A673 (cell line): ENCODE measurements around the gene KCNIP3.

ENCODE experiments used
- EZH2 ChIP-seq: fragments of 200-600 bp; sonication (generic); IDR thresholded peaks from 2 replicates; pipeline ENCODE4 v1.6.1; 2017; ENCODE audit warnings: borderline replicate concordance, low read depth, mild to moderate bottlenecking, mixed read lengths, antibody characterized with exemption, low read length; ENCODE audit not compliant: poor library complexity, severe bottlenecking
- TF ChIP-seq, protein P1 (sequence below): fragments of 300-800, 200-600 bp; sonication (generic); conservative IDR thresholded peaks from 2 replicates; pipeline ENCODE4 v1.5.1; 2017; ENCODE audit warnings: low read depth, mild to moderate bottlenecking, antibody characterized with exemption, low read length, moderate library complexity, mixed read lengths

DNA sequence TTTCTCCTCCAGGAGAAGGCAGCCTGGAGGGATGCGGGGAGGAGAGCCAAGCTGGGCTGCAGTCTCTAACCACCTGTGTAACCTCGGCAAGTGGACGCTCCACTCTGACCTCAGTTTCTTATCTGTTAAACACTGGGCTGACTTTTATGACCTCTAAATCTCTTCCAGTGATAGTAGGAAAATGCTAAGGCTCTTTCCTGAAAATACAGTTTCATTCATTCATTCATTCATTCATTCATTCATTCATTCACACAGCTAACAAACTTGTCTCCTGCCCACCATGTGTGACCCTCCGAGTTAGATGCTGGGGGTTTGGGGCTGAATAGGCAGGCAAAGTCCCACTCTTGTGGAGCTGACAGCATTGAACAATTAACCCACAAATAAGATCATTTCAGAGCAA is 13.6 kb upstream of the KCNIP3 start:
- TF ChIP-seq, protein P1, sequence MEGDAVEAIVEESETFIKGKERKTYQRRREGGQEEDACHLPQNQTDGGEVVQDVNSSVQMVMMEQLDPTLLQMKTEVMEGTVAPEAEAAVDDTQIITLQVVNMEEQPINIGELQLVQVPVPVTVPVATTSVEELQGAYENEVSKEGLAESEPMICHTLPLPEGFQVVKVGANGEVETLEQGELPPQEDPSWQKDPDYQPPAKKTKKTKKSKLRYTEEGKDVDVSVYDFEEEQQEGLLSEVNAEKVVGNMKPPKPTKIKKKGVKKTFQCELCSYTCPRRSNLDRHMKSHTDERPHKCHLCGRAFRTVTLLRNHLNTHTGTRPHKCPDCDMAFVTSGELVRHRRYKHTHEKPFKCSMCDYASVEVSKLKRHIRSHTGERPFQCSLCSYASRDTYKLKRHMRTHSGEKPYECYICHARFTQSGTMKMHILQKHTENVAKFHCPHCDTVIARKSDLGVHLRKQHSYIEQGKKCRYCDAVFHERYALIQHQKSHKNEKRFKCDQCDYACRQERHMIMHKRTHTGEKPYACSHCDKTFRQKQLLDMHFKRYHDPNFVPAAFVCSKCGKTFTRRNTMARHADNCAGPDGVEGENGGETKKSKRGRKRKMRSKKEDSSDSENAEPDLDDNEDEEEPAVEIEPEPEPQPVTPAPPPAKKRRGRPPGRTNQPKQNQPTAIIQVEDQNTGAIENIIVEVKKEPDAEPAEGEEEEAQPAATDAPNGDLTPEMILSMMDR = no peak
- TF ChIP-seq EZH2 = no peak
